Uterus (tissue), 4 donors: ENCODE results near the gene DNAH7. TPM values are rescaled to one million over a fixed set of nuclear protein-coding genes. Genes with fewer than 3 reads are reported as not detected.

Experiments
- DNase-seq, 2 donors: peaks; one replicate each; pipeline ENCODE4 v3.0.0-alpha.2; 2019 to 2020
- H3K27ac ChIP-seq, 2 donors: fragments of 200-600 bp; sonication (generic); 1 replicate in 1 of 2; 2 replicates in 1 of 2; pipeline ENCODE4 v1.5.1; 2016 to 2018
- H3K27me3 ChIP-seq, 2 donors: fragments of 200-600 bp; sonication (generic); one replicate each; pipeline ENCODE4 v1.5.1; 2018 to 2019; ENCODE audit warnings: control low read depth in 1 of 2
- H3K36me3 ChIP-seq, 2 donors: fragments of 200-600 bp; sonication (generic); one replicate each; pipeline ENCODE4 v1.5.1; 2019; ENCODE audit warnings: control low read depth in 1 of 2
- H3K4me1 ChIP-seq, 2 donors: fragments of 200-600 bp; sonication (generic); one replicate each; pipeline ENCODE4 v1.5.1; 2018 to 2019; ENCODE audit warnings: control low read depth in 1 of 2
- H3K4me3 ChIP-seq, 2 donors: fragments of 200-600 bp; sonication (generic); 1 replicate in 1 of 2; 2 replicates in 1 of 2; pipeline ENCODE4 v1.5.1; 2018 to 2019; ENCODE audit warnings: mild to moderate bottlenecking in 1 of 2
- H3K9me3 ChIP-seq, 2 donors: fragments of 200-600 bp; sonication (generic); one replicate each; pipeline ENCODE4 v1.5.1; 2019; ENCODE audit warnings: control low read depth in 1 of 2
- POLR2A ChIP-seq, 2 donors: fragments of 450-650 bp; IDR thresholded peaks; one replicate each; pipeline ENCODE4 v1.6.1; 2016; ENCODE audit warnings: antibody characterized with exemption in 2 of 2, mild to moderate bottlenecking in 1 of 2, moderate library complexity in 1 of 2
- intact Hi-C: fragments of 100-400 bp; cut with DNase I; formaldehyde crosslinking; loops from one replicate; pipeline ENCODE4 v1.15.1; 2023; ENCODE audit warnings: low total_unique reads
- total RNA-seq, 4 donors: library from RNA; depleted of rRNA in 3 of 4; stranded (reverse); fragments of >200 nt in 3 of 4; gene quantifications; one replicate each; pipeline versions ENCODE4 v1.1.0 to v1.2.4, GENCODE V29; 2014 to 2023
- TF ChIP-seq, protein P1 (sequence below), 4 experiments: fragments of 200-600 bp in 2 of 4; fragments of 450-650 bp in 2 of 4; sonication (generic) in 2 of 4; IDR thresholded peaks; one replicate each; pipeline ENCODE4 v1.5.1; 2016 to 2019; ENCODE audit warnings: antibody characterized with exemption in 4 of 4, mild to moderate bottlenecking in 2 of 4, moderate library complexity in 1 of 4
- donor health status: DM: yes; HTN: yes; CAD: no.

DNAH7 gene
- total RNA-seq, 4 donors from 2014 or later: 0.26 to 10.0 (median 1.7) TPM

DNA sequence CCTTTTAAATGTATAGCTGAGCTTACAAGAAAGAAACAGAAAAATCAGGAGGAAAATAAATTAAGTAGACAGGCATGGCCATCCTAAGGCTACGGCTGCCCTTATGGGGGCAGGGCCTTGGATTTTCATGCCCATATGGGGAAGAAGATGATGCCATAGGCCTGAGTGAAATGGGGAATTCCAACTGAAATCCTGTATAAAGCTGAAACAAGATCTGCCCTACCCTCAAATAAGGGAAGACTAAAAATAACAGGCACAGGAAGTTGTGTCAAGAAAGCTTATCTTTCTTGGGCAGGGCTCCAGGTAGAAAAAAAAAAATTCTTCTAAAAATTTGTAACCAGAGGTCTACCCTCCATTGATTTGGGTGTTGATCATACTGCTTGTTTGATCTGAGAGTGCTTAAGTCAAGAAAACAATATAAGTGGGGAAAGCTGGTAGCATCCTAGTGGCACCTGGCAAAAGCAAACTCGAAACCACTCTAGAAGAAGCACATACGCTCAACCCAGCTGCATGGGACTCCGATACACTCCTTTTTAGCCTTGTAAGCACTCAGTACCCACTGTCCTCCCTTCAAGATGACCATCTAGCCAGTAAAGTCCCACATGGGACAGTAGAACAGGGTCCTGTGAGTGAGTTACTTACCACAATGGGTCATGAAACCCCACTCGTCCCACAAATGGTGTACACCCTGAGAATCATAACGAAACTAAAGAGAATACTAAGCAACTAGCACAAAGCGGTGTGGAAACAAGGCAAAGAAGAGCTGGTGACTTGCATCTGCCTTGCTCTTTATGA is 22.3 kb downstream of the DNAH7 start:
- Histone ChIP-seq H3K4me3 (no peak overlapping the region), H3K27ac (no peak overlapping the region), H3K9me3 (no peaks in the 10 kb centered on the region), H3K27me3 (no peaks in the 10 kb centered on the region), H3K36me3 (no peaks in the 10 kb centered on the region), H3K4me1 (no peaks in the 10 kb centered on the region)
- no peak for DNase-seq
- intact Hi-C loops: no loop called here
- no peak for TF ChIP-seq POLR2A (IDR thresholded peaks at IDR 0.05)
- TF ChIP-seq, protein P1, sequence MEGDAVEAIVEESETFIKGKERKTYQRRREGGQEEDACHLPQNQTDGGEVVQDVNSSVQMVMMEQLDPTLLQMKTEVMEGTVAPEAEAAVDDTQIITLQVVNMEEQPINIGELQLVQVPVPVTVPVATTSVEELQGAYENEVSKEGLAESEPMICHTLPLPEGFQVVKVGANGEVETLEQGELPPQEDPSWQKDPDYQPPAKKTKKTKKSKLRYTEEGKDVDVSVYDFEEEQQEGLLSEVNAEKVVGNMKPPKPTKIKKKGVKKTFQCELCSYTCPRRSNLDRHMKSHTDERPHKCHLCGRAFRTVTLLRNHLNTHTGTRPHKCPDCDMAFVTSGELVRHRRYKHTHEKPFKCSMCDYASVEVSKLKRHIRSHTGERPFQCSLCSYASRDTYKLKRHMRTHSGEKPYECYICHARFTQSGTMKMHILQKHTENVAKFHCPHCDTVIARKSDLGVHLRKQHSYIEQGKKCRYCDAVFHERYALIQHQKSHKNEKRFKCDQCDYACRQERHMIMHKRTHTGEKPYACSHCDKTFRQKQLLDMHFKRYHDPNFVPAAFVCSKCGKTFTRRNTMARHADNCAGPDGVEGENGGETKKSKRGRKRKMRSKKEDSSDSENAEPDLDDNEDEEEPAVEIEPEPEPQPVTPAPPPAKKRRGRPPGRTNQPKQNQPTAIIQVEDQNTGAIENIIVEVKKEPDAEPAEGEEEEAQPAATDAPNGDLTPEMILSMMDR (IDR thresholded peaks at IDR 0.05): no peak

DNA sequence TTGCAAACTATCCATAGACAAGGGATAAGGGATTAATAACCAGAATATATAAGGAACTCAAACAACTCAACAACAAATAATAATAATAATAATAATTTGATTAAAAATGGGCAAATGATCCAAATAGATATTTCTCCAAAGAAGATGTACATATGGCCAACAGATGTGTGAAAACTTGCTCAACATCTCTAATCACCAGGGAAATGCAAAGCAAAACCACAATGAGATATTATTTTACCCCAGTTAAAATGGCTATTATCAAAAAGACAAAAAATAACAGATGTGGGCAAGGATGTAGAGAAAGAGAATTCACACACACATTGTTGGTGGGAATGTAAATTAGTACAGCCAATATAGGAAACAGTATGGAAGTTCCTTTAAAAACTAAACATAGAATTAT is 26.9 kb downstream of the DNAH7 start:
- Histone ChIP-seq H3K27me3 (no peaks in the 10 kb centered on the region), H3K36me3 (no peaks in the 10 kb centered on the region), H3K9me3 (peaks cover 0 to 6% of the 10 kb centered on the region in 2 donors), H3K4me3 (no peak overlapping the region), H3K4me1 (no peaks in the 10 kb centered on the region), H3K27ac (no peak overlapping the region)
- intact Hi-C loops: no loop called here
- TF ChIP-seq, protein P1 (IDR thresholded peaks at IDR 0.05): no peak
- no peak for TF ChIP-seq POLR2A (IDR thresholded peaks at IDR 0.05)
- DNase-seq: no peak

DNA sequence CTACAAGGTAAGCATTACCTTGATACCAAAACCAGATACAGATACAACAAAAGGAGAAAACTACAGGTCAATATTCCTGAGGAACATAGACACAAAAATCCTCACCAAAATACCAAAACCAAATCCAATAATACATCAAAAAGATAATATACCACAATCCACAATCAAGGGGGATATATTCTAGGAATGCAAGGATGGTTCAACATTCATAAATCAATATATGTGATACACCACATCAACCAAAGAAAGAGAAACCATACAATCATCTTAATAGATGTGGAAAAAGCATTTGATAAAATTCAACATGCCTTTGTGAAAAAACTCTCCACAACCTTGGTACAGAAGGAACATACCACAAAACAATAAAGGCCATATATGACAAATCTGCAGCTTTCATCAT is 28.4 kb downstream of the DNAH7 start:
- intact Hi-C loops: no loop called here
- Histone ChIP-seq H3K36me3 (no peaks in the 10 kb centered on the region), H3K4me3 (no peak overlapping the region), H3K27ac (no peak overlapping the region), H3K4me1 (no peaks in the 10 kb centered on the region), H3K9me3 (peaks cover 0 to 6% of the 10 kb centered on the region in 2 donors), H3K27me3 (no peaks in the 10 kb centered on the region)
- no peak for DNase-seq
- TF ChIP-seq, protein P1 (IDR thresholded peaks at IDR 0.05): no peak
- no peak for TF ChIP-seq POLR2A (IDR thresholded peaks at IDR 0.05)

DNA sequence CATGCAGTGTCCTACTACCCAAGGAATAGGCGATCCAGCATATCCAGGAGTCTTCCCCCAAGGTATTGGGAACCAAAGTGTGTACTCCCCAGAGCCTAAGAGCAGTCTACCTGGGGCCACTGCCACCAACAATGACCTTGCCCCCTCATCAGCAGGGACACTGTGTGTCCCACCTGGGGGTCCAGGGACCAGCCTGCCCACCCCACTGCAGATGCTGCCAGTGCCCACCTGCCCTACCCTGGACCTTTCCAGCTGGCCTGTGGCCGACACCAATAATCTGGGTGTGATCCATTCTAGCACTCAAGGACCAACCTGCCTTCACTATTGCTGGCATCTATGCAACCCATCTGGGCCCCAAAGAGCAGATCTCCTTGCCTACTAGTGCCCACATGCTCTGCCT is 32.2 kb downstream of the DNAH7 start:
- DNase-seq: no peak
- intact Hi-C loops: no loop called here
- no peaks in the 10 kb centered on the region for H3K36me3 ChIP-seq
- no peaks in the 10 kb centered on the region for H3K27me3 ChIP-seq
- H3K9me3 ChIP-seq: peaks cover 0 to 6% of the 10 kb centered on the region in 2 donors
- H3K4me3 ChIP-seq: no peak overlapping the region
- H3K4me1 ChIP-seq: no peaks in the 10 kb centered on the region
- no peak for TF ChIP-seq POLR2A (IDR thresholded peaks at IDR 0.05)
- TF ChIP-seq, protein P1 (IDR thresholded peaks at IDR 0.05): no peak
- H3K27ac ChIP-seq: no peak overlapping the region

DNA sequence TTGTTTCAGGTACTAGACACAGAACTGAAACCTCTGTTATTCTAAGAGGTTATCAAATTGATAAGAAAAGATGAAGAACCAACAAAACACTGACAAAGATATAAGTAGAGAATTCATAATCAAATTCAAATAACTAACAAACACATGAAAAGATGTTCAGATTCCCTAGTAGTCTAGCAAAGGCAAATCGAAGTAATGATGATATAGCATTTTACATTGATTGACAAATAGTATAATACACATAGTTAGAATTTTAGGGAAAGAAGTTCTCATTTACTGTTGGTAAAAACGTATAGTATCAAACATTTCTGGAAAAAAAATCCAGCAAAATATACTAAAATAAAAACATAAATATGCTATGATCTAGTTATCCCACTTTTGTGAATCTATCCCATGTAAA is 50.6 kb downstream of the DNAH7 start:
- no peaks in the 10 kb centered on the region for H3K4me1 ChIP-seq
- H3K27ac ChIP-seq: no peak overlapping the region
- H3K27me3 ChIP-seq: no peaks in the 10 kb centered on the region
- TF ChIP-seq, protein P1 (IDR thresholded peaks at IDR 0.05): no peak
- TF ChIP-seq POLR2A (IDR thresholded peaks at IDR 0.05): no peak
- intact Hi-C loops: no loop called here
- no peaks in the 10 kb centered on the region for H3K9me3 ChIP-seq
- DNase-seq: no peak
- no peaks in the 10 kb centered on the region for H3K36me3 ChIP-seq
- H3K4me3 ChIP-seq: no peak overlapping the region
